Measurements from ENCODE around the gene LRBA. TPM values are rescaled to one million over a fixed set of nuclear protein-coding genes. Genes with fewer than 3 reads are reported as not detected.

LRBA gene
- total and polyA plus RNA-seq, 4 donors = 8.2 to 69.8 (median 32.8) TPM

GRCh38 chr4:150375025-150375424 is 640.1 kb downstream of the LRBA start:
- Histone ChIP-seq H3K9me3 (ENCODE audit: control insufficient read depth in 4 of 4, low read length in 3 of 4) (no peaks in the 10 kb centered on the region), H3K27ac (ENCODE audit: low read depth in 1 of 2, low read length in 2 of 2) (no peak overlapping the region), H3K4me3 (ENCODE audit: low read depth in 1 of 3, low read length in 3 of 3) (no peak overlapping the region), H3K27me3 (ENCODE audit: control insufficient read depth in 4 of 4, insufficient read depth in 4 of 4, low read length in 3 of 4) (no peaks in the 10 kb centered on the region), H3K4me1 (ENCODE audit: control insufficient read depth in 4 of 4, insufficient read depth in 4 of 4, low read length in 3 of 4) (no peaks in the 10 kb centered on the region), H3K36me3 (ENCODE audit: control insufficient read depth in 4 of 4, insufficient read depth in 3 of 4, low read depth in 1 of 4, low read length in 3 of 4) (peaks cover 0 to 2% (median 0%) of the 10 kb centered on the region in 4 donors), H3K9ac (ENCODE audit: low read depth in 1 of 2, low read length in 2 of 2) (no peak overlapping the region)
- WGBS = 82% methylated on average over 4 of the region's 4 CpGs
- DNase-seq (ENCODE audit: low spot score) = no peak
- no peak for TF ChIP-seq FOXA2 (IDR thresholded peaks at IDR 0.05)
- TF ChIP-seq EGR1 (IDR thresholded peaks at IDR 0.05; ENCODE audit: low read depth in 2 of 2) = no peak
- TF ChIP-seq, protein P1, sequence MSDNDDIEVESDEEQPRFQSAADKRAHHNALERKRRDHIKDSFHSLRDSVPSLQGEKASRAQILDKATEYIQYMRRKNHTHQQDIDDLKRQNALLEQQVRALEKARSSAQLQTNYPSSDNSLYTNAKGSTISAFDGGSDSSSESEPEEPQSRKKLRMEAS (IDR thresholded peaks at IDR 0.05) = no peak
- TF ChIP-seq FOXA1 (IDR thresholded peaks at IDR 0.05) = no peak

- Histone ChIP-seq H3K4me3 (ENCODE audit: low read depth in 1 of 3, low read length in 3 of 3) (no peak overlapping the region), H3K27me3 (ENCODE audit: control insufficient read depth in 4 of 4, insufficient read depth in 4 of 4, low read length in 3 of 4) (no peaks in the 10 kb centered on the region), H3K9me3 (ENCODE audit: control insufficient read depth in 4 of 4, low read length in 3 of 4) (no peaks in the 10 kb centered on the region), H3K36me3 (ENCODE audit: control insufficient read depth in 4 of 4, insufficient read depth in 3 of 4, low read depth in 1 of 4, low read length in 3 of 4) (peaks cover 0 to 2% (median 0%) of the 10 kb centered on the region in 4 donors), H3K27ac (ENCODE audit: low read depth in 1 of 2, low read length in 2 of 2) (no peak overlapping the region), H3K4me1 (ENCODE audit: control insufficient read depth in 4 of 4, insufficient read depth in 4 of 4, low read length in 3 of 4) (no peaks in the 10 kb centered on the region), H3K9ac (ENCODE audit: low read depth in 1 of 2, low read length in 2 of 2) (no peak overlapping the region)
- no peak for DNase-seq (ENCODE audit: low spot score)
- WGBS = 97% methylated on average over 1 of the region's 1 CpG
- TF ChIP-seq RXRA (IDR thresholded peaks at IDR 0.05) (no peak), EGR1 (IDR thresholded peaks at IDR 0.05; ENCODE audit: low read depth in 2 of 2) (no peak), TAF1 (conservative IDR thresholded peaks at IDR 0.05) (no peak), SP1 (IDR thresholded peaks at IDR 0.05) (no peak), FOXA2 (IDR thresholded peaks at IDR 0.05) (no peak), FOXA1 (IDR thresholded peaks at IDR 0.05) (no peak), HNF4A (conservative IDR thresholded peaks at IDR 0.05) (no peak), CTCF (IDR thresholded peaks at IDR 0.05; ENCODE audit: low read depth, low read length, missing input control) (no peak), ZBTB33 (IDR thresholded peaks at IDR 0.05) (no peak), ATF3 (IDR thresholded peaks at IDR 0.05) (no peak), YY1 (IDR thresholded peaks at IDR 0.05) (no peak), JUND (IDR thresholded peaks at IDR 0.05) (no peak)
- TF ChIP-seq, protein P2, sequence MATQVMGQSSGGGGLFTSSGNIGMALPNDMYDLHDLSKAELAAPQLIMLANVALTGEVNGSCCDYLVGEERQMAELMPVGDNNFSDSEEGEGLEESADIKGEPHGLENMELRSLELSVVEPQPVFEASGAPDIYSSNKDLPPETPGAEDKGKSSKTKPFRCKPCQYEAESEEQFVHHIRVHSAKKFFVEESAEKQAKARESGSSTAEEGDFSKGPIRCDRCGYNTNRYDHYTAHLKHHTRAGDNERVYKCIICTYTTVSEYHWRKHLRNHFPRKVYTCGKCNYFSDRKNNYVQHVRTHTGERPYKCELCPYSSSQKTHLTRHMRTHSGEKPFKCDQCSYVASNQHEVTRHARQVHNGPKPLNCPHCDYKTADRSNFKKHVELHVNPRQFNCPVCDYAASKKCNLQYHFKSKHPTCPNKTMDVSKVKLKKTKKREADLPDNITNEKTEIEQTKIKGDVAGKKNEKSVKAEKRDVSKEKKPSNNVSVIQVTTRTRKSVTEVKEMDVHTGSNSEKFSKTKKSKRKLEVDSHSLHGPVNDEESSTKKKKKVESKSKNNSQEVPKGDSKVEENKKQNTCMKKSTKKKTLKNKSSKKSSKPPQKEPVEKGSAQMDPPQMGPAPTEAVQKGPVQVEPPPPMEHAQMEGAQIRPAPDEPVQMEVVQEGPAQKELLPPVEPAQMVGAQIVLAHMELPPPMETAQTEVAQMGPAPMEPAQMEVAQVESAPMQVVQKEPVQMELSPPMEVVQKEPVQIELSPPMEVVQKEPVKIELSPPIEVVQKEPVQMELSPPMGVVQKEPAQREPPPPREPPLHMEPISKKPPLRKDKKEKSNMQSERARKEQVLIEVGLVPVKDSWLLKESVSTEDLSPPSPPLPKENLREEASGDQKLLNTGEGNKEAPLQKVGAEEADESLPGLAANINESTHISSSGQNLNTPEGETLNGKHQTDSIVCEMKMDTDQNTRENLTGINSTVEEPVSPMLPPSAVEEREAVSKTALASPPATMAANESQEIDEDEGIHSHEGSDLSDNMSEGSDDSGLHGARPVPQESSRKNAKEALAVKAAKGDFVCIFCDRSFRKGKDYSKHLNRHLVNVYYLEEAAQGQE (IDR thresholded peaks at IDR 0.05) = no peak
- TF ChIP-seq, protein P1 (IDR thresholded peaks at IDR 0.05) = no peak
Measured at GRCh38 chr4:150371869-150372268, 643.2 kb downstream of the LRBA start.

All from liver (tissue), 9 donors.